Suprapubic skin (tissue), 3 donors: ENCODE measurements around the gene SUPV3L1.

ENCODE experiments used
- CTCF ChIP-seq, 2 donors: fragments of 200-600 bp in 1 of 2; fragments of 450-650 bp in 1 of 2; sonication (generic) in 1 of 2; IDR thresholded peaks; one replicate each; pipeline ENCODE4 v1.5.1; 2016 to 2019; ENCODE audit warnings: antibody characterized with exemption in 2 of 2, mild to moderate bottlenecking in 1 of 2, moderate library complexity in 1 of 2
- POLR2A ChIP-seq, 2 donors: fragments of 450-650 bp; IDR thresholded peaks; one replicate each; pipeline ENCODE4 v1.6.1; 2017; ENCODE audit warnings: antibody characterized with exemption in 2 of 2, mild to moderate bottlenecking in 2 of 2, moderate library complexity in 2 of 2

- no peak for TF ChIP-seq CTCF (IDR thresholded peaks at IDR 0.05)
- no peak for TF ChIP-seq POLR2A (IDR thresholded peaks at IDR 0.05)
These were observed 68.2 kb downstream of the SUPV3L1 start for GRCh38 chr10:69248117-69248730.
